ENCODE data around the gene LAGE3.

Gene LAGE3

GRCh38 chrX:154473683-154474082 is 5.4 kb downstream of the LAGE3 start:
- no peak for DNase-seq

GRCh38 chrX:154472685-154473632 is 6.1 kb downstream of the LAGE3 start:
- no peak for DNase-seq

- DNase-seq: no peak
These were observed 7.0 kb downstream of the LAGE3 start for GRCh38 chrX:154471839-154472684.

GRCh38 chrX:154470914-154471568 is 8.0 kb downstream of the LAGE3 start:
- no peak for DNase-seq

- DNase-seq: no peak
These were observed 8.6 kb downstream of the LAGE3 start for GRCh38 chrX:154470434-154470833.

GRCh38 chrX:154469880-154470279 is 9.2 kb downstream of the LAGE3 start:
- DNase-seq: no peak

- no peak for DNase-seq
These were observed 10.0 kb downstream of the LAGE3 start for GRCh38 chrX:154469114-154469513.

- no peak for DNase-seq
These were observed 10.9 kb downstream of the LAGE3 start for GRCh38 chrX:154468217-154468616.

GRCh38 chrX:154467556-154467955 is 11.5 kb downstream of the LAGE3 start:
- DNase-seq: no peak

- DNase-seq: no peak
These were observed 12.2 kb downstream of the LAGE3 start for GRCh38 chrX:154466907-154467306.

GRCh38 chrX:154466036-154466435 is 13.0 kb downstream of the LAGE3 start:
- no peak for DNase-seq

GRCh38 chrX:154465601-154466000 is 13.5 kb downstream of the LAGE3 start:
- no peak for DNase-seq

- no peak for DNase-seq
These were observed 14.2 kb downstream of the LAGE3 start for GRCh38 chrX:154464806-154465365.

- no peak for DNase-seq
These were observed 15.4 kb downstream of the LAGE3 start for GRCh38 chrX:154463611-154464220.

- DNase-seq: no peak
These were observed 16.7 kb downstream of the LAGE3 start for GRCh38 chrX:154462396-154462795.

- no peak for DNase-seq
These were observed 18.8 kb downstream of the LAGE3 start for GRCh38 chrX:154460326-154460725.

- no peak for DNase-seq
These were observed 19.2 kb downstream of the LAGE3 start for GRCh38 chrX:154459832-154460231.

GRCh38 chrX:154458954-154459778 is 19.9 kb downstream of the LAGE3 start:
- no peak for DNase-seq

GRCh38 chrX:154458116-154458953 is 20.7 kb downstream of the LAGE3 start, which contains the start of gene PLXNA3:
Gene PLXNA3, plus strand, starts transcription at chrX:154458281. Its CDS starts 1,903 bp downstream, at chrX:154460184.
- peak; percentile 60 for DNase-seq

- no peak for DNase-seq
These were observed 21.5 kb downstream of the LAGE3 start for GRCh38 chrX:154457491-154458115.
